HepG2 (cell line): Measurements from ENCODE around the gene LARP4. TPM values are rescaled to one million over a fixed set of nuclear protein-coding genes. Genes with fewer than 3 reads are reported as not detected.
"Not testable (repeated sequence)": the region's sequence is repeated elsewhere in the genome, so short reads cannot be mapped to it uniquely, and the experiment has no call there.

Experiments
- ATAC-seq: fragments of 200-7000 bp; cut with Tn5 transposase; 3 replicates; pipeline ENCODE4 v1.9.1; 2020; ENCODE audit warnings: mild to moderate bottlenecking, moderate library complexity
- BruUV-seq: library from RNA; stranded (reverse); fragments of 400-500 nt; replicated peaks from 2 replicates; lab custom pipeline; 2021; lab: Mats Ljungman, UMichigan
- CTCF ChIA-PET: fragments of 300-600 bp; formaldehyde crosslinking; extraction: SDS; loops from one replicate; lab custom pipeline; 2021; ENCODE audit warnings: low total read pairs, inconsistent platforms, low intra/inter-chr PET ratio; lab: Yijun Ruan, JAX
- POLR2A ChIA-PET: fragments of 350-600 bp; sonication (Branson Sonifier 250); formaldehyde crosslinking; loops from one replicate; lab custom pipeline; 2020; ENCODE audit warnings: antibody characterized with exemption, inconsistent platforms; lab: Yijun Ruan, JAX
- DNase-seq: peaks from one replicate; pipeline ENCODE4 v3.0.0-alpha.2; 2015; ENCODE audit warnings: low spot score
- FAIRE-seq: peaks from 3 replicates; lab custom pipeline; 2011; peaks lifted over from hg19 to GRCh38; lab: Jason Lieb, UNC
- H2AFZ ChIP-seq: one replicate; pipeline ENCODE4 v1.6.1; 2011; ENCODE audit warnings: low read length, inconsistent platforms
- H3K27ac ChIP-seq: fragments of 300-600 bp; 3 replicates; pipeline ENCODE4 v1.8.0; 2011; ENCODE audit warnings: mixed run types, mild to moderate bottlenecking, mixed read lengths, low read length, inconsistent platforms; ENCODE audit not compliant: insufficient read depth; ENCODE audit errors: extremely low read length
- H3K27me3 ChIP-seq, 2 experiments: fragments of 200-600 bp in 1 of 2; 2 replicates in 1 of 2; 3 replicates in 1 of 2; pipeline versions ENCODE4 v1.6.0 to v1.8.0; 2011; ENCODE audit warnings: low read length in 2 of 2, mild to moderate bottlenecking in 2 of 2, moderate library complexity in 2 of 2, inconsistent platforms in 1 of 2; ENCODE audit not compliant: insufficient read depth in 2 of 2, control insufficient read depth in 1 of 2
- H3K36me3 ChIP-seq, 2 experiments: fragments of 200-600 bp in 1 of 2; replicated peaks in 1 of 2; 2 replicates in 1 of 2; 3 replicates in 1 of 2; pipeline versions ENCODE4 v1.5.1 to v1.8.0; 2011; ENCODE audit warnings: low read length in 2 of 2, inconsistent platforms in 1 of 2; ENCODE audit not compliant: insufficient read depth in 2 of 2, control insufficient read depth in 1 of 2
- H3K4me1 ChIP-seq: 2 replicates; pipeline ENCODE4 v1.5.1; 2012; ENCODE audit warnings: low read length, inconsistent platforms; ENCODE audit not compliant: insufficient read depth
- H3K4me2 ChIP-seq: 2 replicates; pipeline ENCODE4 v1.6.0; 2011; ENCODE audit warnings: low read depth, low read length, inconsistent platforms
- H3K4me3 ChIP-seq, 3 experiments: fragments of 200-600 bp in 1 of 3; sonication (generic), shearing (Covaris generic) in 1 of 3; replicated peaks in 1 of 3; 2 replicates each; pipeline ENCODE4 v1.5.1; 2011 to 2016; ENCODE audit warnings: low read length in 3 of 3, inconsistent platforms in 2 of 3, low read depth in 2 of 3, mild to moderate bottlenecking in 2 of 3, control low read depth in 1 of 3, mixed read lengths in 1 of 3; ENCODE audit not compliant: insufficient read depth in 1 of 3
- H3K79me2 ChIP-seq: one replicate; pipeline ENCODE4 v1.6.1; 2011; ENCODE audit warnings: low read length, inconsistent platforms; ENCODE audit not compliant: insufficient read depth
- H3K9ac ChIP-seq: 2 replicates; pipeline ENCODE4 v1.6.0; 2011; ENCODE audit warnings: mild to moderate bottlenecking, low read depth, low read length, inconsistent platforms; ENCODE audit not compliant: insufficient read depth
- H3K9me3 ChIP-seq: 2 replicates; pipeline ENCODE4 v1.5.1; 2012; ENCODE audit warnings: mild to moderate bottlenecking, low read length
- H4K20me1 ChIP-seq: 2 replicates; pipeline ENCODE4 v1.6.0; 2011; ENCODE audit warnings: inconsistent platforms, mild to moderate bottlenecking, low read length, moderate library complexity; ENCODE audit not compliant: insufficient read depth
- CBX2 ChIP-seq, 2 experiments: fragments of 200-600 bp in 1 of 2; sonication (generic); formaldehyde crosslinking in 1 of 2; IDR thresholded peaks; 2 replicates each; pipeline versions ENCODE4 v1.7.0 to v1.8.1; 2018 to 2022; ENCODE audit warnings: low read depth in 2 of 2, low read length in 1 of 2, mild to moderate bottlenecking in 1 of 2, missing genetic modification reagents in 1 of 2
- HHEX ChIP-seq: IDR thresholded peaks from 2 replicates; pipeline ENCODE4 v1.6.1; 2016; ENCODE audit warnings: control low read depth
- ISX ChIP-seq: sonication (generic); formaldehyde crosslinking; conservative IDR thresholded peaks from 2 replicates; pipeline ENCODE4 v1.5.0; 2020; ENCODE audit warnings: missing genetic modification reagents
- KDM3A ChIP-seq: IDR thresholded peaks from 2 replicates; pipeline ENCODE4 v1.6.1; 2018; ENCODE audit warnings: low read depth, missing compliant biosample characterization
- ZBTB25 ChIP-seq: IDR thresholded peaks from 2 replicates; pipeline ENCODE4 v1.6.1; 2018; ENCODE audit warnings: missing genetic modification reagents
- ZNF121 ChIP-seq: sonication (generic); formaldehyde crosslinking; IDR thresholded peaks from 2 replicates; pipeline ENCODE4 v1.5.0; 2020; ENCODE audit warnings: mild to moderate bottlenecking, missing genetic modification reagents
- ZNF569 ChIP-seq: sonication (generic); formaldehyde crosslinking; IDR thresholded peaks from 2 replicates; pipeline ENCODE4 v1.5.0; 2020; ENCODE audit warnings: mild to moderate bottlenecking, missing genetic modification reagents, moderate library complexity, borderline replicate concordance
- WGBS: methylation state at CpG from one replicate; pipeline ENCODE4 v1.1.6; 2017; ENCODE audit warnings: low lambda C conversion rate; 5-methylcytosine and 5-hydroxymethylcytosine counted together
- in situ Hi-C: cut with HindIII; loops from 2 replicates; pipeline ENCODE4 v1.10.0; 2017; ENCODE audit warnings: low pct_unique_long_range_greater_than_20kb; ENCODE audit not compliant: extremely low pct_ligation_motif_present
- intact Hi-C: fragments of 100-400 bp; cut with micrococcal nuclease; formaldehyde crosslinking; loops from one replicate; pipeline ENCODE4 v1.10.0; 2022; ENCODE audit not compliant: unreplicated experiment
- polyA plus RNA-seq, 8 experiments: library from polyadenylated mRNA; depleted of rRNA in 3 of 8; stranded (reverse) in 7 of 8; unstranded in 1 of 8; fragments of >200 nt; fragmentation: Illumina TruSeq in 4 of 8; extraction: Trizol in 4 of 8; gene quantifications; 2 replicates each; pipeline versions ENCODE4 v1.2.1 to v1.2.3, GENCODE V29; 2011 to 2016; ENCODE audit warnings: low read depth in 4 of 8, missing spikeins in 1 of 8, mixed read lengths in 1 of 8; ENCODE audit not compliant: insufficient read depth in 1 of 8
- total RNA-seq, 5 experiments: library from RNA; depleted of rRNA; stranded (reverse); fragments of >200 nt; fragmentation: Illumina TruSeq; extraction: Trizol; gene quantifications; 2 replicates each; pipeline ENCODE4 v1.2.3, GENCODE V29; 2016; ENCODE audit warnings: low read depth in 1 of 5

The LARP4 gene
- total and polyA plus RNA-seq, 2 of the 13 experiments (the other 11 are each of a cell fraction or from before 2014, with no cell fraction given), result 16.4 to 42.7 TPM

- in situ Hi-C loops, H3K9ac ChIP-seq, H3K27me3 ChIP-seq, H3K4me3 ChIP-seq, FAIRE-seq, H3K4me2 ChIP-seq, BruUV-seq, H2AFZ ChIP-seq, H3K36me3 ChIP-seq, H3K27ac ChIP-seq, ATAC-seq, intact Hi-C loops, CTCF ChIA-PET, H3K4me1 ChIP-seq, DNase-seq, POLR2A ChIA-PET, H3K9me3 ChIP-seq: not testable (repeated sequence)
- TF ChIP-seq ZNF121, result 0 out of 2 replicates have a peak, but pooled peaks have one; percentile 34
- 98% methylated on average over 10 of the region's 10 CpGs for WGBS
- peaks cover 79% of the 10 kb centered on the region for H3K79me2 ChIP-seq
- peaks cover 33% of the 10 kb centered on the region; the same call in 1 of the 2 replicates for H4K20me1 ChIP-seq
These were observed 22.7 kb downstream of the LARP4 start for GRCh38 chr12:50423342-50423741.

GRCh38 chr12:50425589-50426258 is 25.0 kb downstream of the LARP4 start:
- Histone ChIP-seq H2AFZ (no peak overlapping the region), H4K20me1 (peaks cover 19% of the 10 kb centered on the region; the same call in 1 of the 2 replicates), H3K9ac (no peak overlapping the region), H3K9me3 (no peaks in the 10 kb centered on the region), H3K4me3 (no peak overlapping the region), H3K27ac (no peak overlapping the region), H3K36me3 (peaks cover 1 to 25% of the 10 kb centered on the region in 2 experiments; a peak in 3 of 5 replicates), H3K4me1 (no peaks in the 10 kb centered on the region), H3K4me2 (no peak overlapping the region), H3K27me3 (no peaks in the 10 kb centered on the region), H3K79me2 (peaks cover 58% of the 10 kb centered on the region)
- ChIA-PET POLR2A (no interaction called here), CTCF (no interaction called here)
- no TSS peak for BruUV-seq
- 90% methylated on average over 6 of the region's 6 CpGs for WGBS
- TF ChIP-seq HHEX (no peak), ZNF569 (CRISPR knock-in tag) (no peak), ISX (CRISPR knock-in tag) (no peak), ZBTB25 (CRISPR knock-in tag) (no peak), KDM3A (CRISPR knock-in tag) (no peak), CBX2 (IDR thresholded peaks at IDR 0.05; ENCODE audit: low read depth, low read length) (no peak), CBX2 (CRISPR knock-in tag; IDR thresholded peaks at IDR 0.05; ENCODE audit: low read depth) (no peak)
- in situ Hi-C loops (no loop called here), intact Hi-C loops (no loop called here)
- ATAC-seq (no peak; the same call in 2 of the 3 replicates), DNase-seq (no peak), FAIRE-seq (no peak)

DNA sequence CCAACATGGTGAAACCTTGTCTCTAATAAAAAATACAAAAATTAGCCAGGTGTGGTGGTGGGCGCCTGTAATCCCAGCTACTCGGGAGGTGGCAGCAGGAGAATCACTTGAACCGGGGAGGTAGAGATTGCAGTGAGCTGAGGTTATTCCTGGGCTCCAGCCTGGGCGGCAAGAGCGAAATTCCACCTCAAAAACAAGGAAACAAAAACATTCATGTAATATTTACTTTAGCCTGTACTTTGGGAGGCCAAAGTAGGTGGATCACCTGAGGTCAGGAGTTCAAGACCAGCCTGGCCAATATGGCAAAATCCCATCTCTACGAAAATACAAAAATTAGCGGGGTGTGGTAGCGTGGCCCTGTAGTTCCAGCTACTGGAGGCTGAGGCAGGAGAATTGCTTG is 31.0 kb downstream of the LARP4 start:
- FAIRE-seq, H3K79me2 ChIP-seq, H3K27me3 ChIP-seq, intact Hi-C loops, H3K9ac ChIP-seq, H3K27ac ChIP-seq, POLR2A ChIA-PET, ATAC-seq, H3K9me3 ChIP-seq, H3K4me2 ChIP-seq, DNase-seq, BruUV-seq, H4K20me1 ChIP-seq, H2AFZ ChIP-seq, H3K4me3 ChIP-seq, in situ Hi-C loops, H3K4me1 ChIP-seq, CTCF ChIA-PET: not testable (repeated sequence)
- peaks cover 7 to 73% of the 10 kb centered on the region in 2 experiments for H3K36me3 ChIP-seq
- WGBS, result 81% methylated on average over 8 of the region's 8 CpGs
